HuH-7 (cell line): ENCODE measurements around the gene SETDB2.

ENCODE experiments used
- DNase-seq: peaks from one replicate; pipeline ENCODE4 v3.0.0; 2011; ENCODE audit warnings: low spot score

The SETDB2 gene, protein sequence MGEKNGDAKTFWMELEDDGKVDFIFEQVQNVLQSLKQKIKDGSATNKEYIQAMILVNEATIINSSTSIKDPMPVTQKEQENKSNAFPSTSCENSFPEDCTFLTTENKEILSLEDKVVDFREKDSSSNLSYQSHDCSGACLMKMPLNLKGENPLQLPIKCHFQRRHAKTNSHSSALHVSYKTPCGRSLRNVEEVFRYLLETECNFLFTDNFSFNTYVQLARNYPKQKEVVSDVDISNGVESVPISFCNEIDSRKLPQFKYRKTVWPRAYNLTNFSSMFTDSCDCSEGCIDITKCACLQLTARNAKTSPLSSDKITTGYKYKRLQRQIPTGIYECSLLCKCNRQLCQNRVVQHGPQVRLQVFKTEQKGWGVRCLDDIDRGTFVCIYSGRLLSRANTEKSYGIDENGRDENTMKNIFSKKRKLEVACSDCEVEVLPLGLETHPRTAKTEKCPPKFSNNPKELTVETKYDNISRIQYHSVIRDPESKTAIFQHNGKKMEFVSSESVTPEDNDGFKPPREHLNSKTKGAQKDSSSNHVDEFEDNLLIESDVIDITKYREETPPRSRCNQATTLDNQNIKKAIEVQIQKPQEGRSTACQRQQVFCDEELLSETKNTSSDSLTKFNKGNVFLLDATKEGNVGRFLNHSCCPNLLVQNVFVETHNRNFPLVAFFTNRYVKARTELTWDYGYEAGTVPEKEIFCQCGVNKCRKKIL

GRCh38 chr13:49443704-49444523, at the start of gene SETDB2, which contains the start of gene CAB39L:
TSS of gene SETDB2 (plus strand) at chr13:49444274. CDS start at chr13:49451894, 7,620 bp downstream.
TSS of gene CAB39L (minus strand) at chr13:49444064. CDS start at chr13:49382910, 61,154 bp downstream.
- peak; percentile 87 for DNase-seq

- no peak for DNase-seq
Observed at GRCh38 chr13:49395451-49395865, 48.6 kb upstream of the SETDB2 start.

DNA sequence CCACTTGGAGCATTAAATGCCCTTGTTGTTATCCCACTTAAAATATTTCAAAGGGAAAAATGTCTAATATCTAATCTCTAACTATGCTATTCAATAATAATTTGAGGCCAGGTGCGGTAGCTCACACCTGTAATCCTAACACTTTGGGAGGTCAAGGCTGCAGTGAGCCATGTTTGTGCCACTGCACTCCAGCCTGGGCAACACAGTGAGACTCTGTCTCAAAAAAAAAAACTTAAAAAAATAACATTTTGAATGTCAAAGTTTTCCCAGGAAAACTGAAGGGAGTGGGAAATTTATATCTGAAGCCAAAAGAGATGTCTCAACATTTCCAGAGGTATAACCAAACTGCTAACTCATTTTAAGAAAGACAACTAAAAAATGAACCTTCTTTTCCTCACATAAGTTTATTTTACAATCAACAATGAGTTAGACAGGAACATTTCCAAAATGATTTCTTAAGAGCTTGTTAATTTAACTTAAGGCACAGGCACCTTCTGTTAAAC, 48.1 kb upstream of the SETDB2 start:
- DNase-seq = no peak

GRCh38 chr13:49399801-49400472, 44.1 kb upstream of the SETDB2 start:
- DNase-seq = no peak

- no peak for DNase-seq
Observed at GRCh38 chr13:49400755-49401659, 43.1 kb upstream of the SETDB2 start.

- DNase-seq = no peak
Observed at GRCh38 chr13:49403996-49404702, 39.9 kb upstream of the SETDB2 start.

GRCh38 chr13:49404703-49405020, 39.4 kb upstream of the SETDB2 start:
- DNase-seq = no peak

GRCh38 chr13:49407068-49407467, 37.0 kb upstream of the SETDB2 start:
- DNase-seq = no peak

- no peak for DNase-seq
Observed at GRCh38 chr13:49407936-49408335, 36.1 kb upstream of the SETDB2 start.

DNA sequence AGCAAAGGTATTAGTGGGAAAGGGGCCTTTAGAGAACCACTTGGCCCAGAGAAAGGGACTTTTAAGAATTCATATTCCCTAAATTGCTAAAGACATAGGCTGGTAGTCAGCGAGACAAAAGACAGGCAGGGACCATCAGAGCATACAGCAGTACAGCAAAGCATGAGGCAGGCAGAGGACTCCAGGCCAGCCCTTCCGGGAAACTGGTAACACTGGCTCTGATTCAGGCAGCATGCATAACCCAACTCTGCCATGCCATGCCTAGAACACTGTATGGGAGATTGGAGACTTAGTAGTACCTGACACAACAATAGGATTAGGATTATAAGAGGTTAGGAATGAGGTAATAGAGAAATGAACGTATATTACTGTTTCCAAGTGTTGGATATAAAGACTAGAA, 35.1 kb upstream of the SETDB2 start:
- DNase-seq = no peak

DNA sequence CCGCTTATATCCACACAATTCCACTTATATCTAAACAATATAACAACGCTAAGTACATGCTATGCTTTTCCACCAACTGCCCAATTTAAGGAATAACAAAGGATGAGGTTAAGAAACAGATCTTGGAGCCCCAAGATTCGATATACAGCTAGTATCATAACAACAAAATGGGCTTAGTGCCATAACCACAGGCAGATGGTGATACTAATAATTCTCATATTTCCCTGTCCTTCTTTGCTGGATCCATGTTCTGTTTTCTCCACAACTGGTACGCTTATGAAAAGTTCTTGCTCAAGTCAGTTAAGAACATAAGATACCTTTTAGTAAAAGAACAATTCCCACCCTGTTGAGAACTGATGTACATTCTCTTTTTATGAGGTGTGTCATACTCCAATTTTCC, 34.1 kb upstream of the SETDB2 start:
- DNase-seq = no peak

DNA sequence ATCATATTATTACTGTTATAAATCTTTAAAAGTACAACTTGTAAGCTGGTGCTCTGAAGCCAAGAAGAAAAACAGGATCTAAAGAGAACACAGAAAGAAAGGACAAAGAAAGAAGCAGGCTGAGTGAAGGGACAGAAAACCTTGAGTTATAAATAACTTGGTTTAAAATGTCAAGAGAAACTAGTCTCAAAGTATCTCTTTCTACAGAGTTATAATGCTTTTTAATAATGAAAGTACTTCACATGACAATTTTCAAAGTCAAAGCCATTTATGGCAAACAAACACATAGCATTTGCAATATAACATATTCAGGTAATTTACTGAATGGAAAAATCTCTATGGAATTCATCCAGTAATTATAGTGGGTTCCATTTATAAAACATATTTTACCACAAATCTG, 33.6 kb upstream of the SETDB2 start:
- no peak for DNase-seq

GRCh38 chr13:49411353-49411752, 32.7 kb upstream of the SETDB2 start:
- no peak for DNase-seq

GRCh38 chr13:49412749-49413148, 31.3 kb upstream of the SETDB2 start:
- no peak for DNase-seq

GRCh38 chr13:49417161-49417560, 26.9 kb upstream of the SETDB2 start:
- no peak for DNase-seq

GRCh38 chr13:49418206-49418605, 25.9 kb upstream of the SETDB2 start:
- no peak for DNase-seq

DNA sequence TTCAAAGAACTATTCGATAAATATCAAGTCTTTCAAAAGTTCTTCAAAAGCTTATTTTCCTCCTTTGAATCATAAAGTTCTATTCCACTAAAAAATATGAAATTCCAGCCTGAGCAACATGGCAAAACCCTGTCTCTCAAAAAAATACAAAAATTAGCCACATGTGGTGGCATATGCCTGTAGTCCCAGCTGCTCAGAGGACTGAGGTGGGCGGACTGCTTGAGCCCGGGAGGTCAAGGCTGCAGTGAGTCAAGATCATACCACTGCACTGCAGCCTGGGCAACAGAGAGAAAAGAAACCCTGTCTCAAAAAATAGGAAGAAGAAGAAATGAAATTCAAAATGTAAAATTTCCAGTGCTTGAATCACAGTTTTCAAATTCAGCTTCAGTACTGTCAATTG, 24.8 kb upstream of the SETDB2 start:
- DNase-seq = no peak

DNA sequence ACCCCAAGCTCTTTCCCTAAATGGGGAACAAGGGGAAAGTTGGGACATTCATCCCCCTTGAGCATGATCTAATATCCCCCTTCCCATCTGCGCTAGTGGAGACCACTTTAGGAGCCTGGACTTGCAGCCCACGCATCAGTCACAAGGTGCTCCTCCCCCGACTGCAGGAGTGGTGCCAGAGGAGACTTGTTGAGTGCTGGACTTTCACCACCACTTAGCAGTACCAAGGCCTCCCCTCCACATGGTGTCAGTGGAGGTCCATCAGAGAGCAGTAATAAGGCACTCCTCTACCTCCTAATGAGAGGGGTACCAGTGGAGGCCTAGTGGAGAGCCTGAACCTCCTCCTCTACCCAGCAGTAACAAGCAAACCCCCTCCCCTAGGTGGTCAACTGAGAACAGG, 22.7 kb upstream of the SETDB2 start:
- DNase-seq = peak; percentile 42

DNA sequence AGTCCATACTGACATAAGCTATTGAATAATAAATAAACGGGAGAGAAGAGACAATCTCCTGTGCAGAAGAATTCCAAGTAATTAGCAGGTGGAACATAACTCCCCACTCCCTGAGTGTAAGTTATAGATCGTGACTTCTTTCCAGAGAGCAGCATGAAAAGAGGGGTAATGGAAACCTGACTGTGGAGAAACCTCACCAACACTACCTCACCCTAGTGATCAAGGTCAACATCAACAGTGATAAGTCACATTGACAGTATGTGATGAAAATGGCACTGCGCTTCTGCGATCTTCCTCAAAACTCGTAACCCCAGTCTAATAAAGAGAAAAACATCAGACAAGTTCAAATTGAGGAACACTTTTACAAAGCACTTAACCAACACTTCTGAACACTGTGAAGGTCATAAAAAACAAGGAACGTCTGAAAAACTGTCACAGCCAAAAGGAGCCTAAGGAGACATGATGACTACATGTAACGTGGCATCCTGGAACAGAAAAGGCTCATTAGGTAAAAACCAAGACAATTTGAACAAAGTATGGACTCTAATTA, 20.0 kb upstream of the SETDB2 start:
- no peak for DNase-seq
